ENCODE results near the gene FAT2. TPM values are rescaled to one million over a fixed set of nuclear protein-coding genes. Genes with fewer than 3 reads are reported as not detected.

FAT2 gene, protein sequence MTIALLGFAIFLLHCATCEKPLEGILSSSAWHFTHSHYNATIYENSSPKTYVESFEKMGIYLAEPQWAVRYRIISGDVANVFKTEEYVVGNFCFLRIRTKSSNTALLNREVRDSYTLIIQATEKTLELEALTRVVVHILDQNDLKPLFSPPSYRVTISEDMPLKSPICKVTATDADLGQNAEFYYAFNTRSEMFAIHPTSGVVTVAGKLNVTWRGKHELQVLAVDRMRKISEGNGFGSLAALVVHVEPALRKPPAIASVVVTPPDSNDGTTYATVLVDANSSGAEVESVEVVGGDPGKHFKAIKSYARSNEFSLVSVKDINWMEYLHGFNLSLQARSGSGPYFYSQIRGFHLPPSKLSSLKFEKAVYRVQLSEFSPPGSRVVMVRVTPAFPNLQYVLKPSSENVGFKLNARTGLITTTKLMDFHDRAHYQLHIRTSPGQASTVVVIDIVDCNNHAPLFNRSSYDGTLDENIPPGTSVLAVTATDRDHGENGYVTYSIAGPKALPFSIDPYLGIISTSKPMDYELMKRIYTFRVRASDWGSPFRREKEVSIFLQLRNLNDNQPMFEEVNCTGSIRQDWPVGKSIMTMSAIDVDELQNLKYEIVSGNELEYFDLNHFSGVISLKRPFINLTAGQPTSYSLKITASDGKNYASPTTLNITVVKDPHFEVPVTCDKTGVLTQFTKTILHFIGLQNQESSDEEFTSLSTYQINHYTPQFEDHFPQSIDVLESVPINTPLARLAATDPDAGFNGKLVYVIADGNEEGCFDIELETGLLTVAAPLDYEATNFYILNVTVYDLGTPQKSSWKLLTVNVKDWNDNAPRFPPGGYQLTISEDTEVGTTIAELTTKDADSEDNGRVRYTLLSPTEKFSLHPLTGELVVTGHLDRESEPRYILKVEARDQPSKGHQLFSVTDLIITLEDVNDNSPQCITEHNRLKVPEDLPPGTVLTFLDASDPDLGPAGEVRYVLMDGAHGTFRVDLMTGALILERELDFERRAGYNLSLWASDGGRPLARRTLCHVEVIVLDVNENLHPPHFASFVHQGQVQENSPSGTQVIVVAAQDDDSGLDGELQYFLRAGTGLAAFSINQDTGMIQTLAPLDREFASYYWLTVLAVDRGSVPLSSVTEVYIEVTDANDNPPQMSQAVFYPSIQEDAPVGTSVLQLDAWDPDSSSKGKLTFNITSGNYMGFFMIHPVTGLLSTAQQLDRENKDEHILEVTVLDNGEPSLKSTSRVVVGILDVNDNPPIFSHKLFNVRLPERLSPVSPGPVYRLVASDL (N-terminal part only)
- not detected for total RNA-seq
- long read RNA-seq, donor 1, result 0 reads
- long read RNA-seq, donor 2, result 0 reads

DNA sequence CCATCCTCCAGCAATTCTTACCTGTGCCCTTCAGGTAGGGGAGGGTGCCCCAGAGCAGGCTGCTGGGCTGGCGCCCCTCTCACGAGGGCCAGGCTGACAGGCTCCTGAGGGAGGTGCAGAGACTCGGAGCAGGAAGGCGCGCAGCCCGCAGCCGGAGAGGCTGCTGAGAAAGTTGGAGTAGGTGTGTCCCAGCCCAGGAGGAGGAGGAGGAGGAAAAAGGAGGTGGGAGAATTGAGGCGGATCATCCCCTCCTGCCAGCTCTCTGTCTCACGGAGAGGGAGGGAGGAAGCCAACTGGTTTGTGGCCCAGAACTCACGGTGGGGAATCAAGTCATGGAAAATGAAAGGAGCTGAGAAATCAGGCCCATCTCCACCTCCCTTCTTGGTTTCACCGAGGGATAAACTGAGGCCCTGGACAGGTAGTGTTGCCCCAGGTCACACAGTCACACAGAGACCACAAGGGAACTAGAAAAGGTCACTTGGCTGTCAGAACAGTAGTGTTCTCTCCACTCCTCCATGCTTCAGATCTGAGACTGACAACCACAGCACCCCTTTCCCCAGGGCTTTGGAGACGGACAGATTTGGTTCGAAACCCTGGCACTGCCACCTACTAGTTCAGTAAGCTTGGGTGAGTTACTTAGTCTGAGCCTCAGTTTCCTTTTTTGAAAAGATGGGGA lies at the start of gene FAT2:
Gene FAT2, minus strand, starts transcription at position 188 of the 676 bp plus-strand sequence. CDS start 22,400 bp downstream, outside the sequence.
- intact Hi-C loops (cut with DNase I), result no loop called here

DNA sequence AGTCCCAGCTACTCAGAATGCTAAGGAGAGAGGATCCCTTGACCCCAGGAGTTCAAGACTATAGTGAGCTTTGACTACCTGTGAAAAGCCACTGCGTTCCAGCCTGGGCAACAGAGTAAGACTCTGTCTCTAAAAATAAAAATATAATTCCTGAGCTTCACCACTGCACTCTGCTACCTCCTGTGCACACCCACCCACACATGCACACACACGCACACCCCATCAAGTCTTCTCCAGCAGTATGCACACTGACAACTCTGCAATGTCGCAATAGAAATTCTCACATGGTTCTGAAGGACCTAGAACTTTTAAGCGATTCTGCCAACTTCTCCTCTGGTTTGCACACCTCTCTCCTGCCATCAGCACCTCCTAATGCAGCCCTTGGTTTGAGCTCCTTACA lies 47.5 kb upstream of the FAT2 start:
- intact Hi-C loops (cut with DNase I), result no loop called here
- DNase-seq (ENCODE audit: low spot score), result no peak

More for the DNA sequence above, at the start of gene FAT2:
- peak; percentile 8 for DNase-seq (ENCODE audit: low spot score)

DNA sequence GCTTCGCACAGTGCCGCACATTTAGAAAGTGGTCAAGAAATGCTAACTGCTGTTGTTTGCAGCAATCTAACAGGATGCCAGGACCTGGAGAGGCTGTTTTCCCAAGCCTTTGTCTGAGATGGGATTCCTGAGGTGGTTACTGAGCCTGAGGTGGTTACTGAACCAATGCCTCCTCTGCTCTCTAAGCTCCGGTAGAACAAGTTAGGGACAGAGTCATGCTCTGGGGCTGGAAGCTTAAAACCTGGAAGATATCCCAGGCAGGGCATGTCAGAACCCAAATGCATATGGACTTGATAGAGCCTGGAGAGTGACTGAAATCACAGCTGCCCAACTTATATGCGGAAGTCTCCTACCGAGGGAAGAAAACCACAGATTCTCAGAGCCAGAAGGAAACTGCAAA lies 46.5 kb upstream of the FAT2 start:
- DNase-seq (ENCODE audit: low spot score), result peak; percentile 16
- intact Hi-C loops (cut with DNase I), result no loop called here

DNA sequence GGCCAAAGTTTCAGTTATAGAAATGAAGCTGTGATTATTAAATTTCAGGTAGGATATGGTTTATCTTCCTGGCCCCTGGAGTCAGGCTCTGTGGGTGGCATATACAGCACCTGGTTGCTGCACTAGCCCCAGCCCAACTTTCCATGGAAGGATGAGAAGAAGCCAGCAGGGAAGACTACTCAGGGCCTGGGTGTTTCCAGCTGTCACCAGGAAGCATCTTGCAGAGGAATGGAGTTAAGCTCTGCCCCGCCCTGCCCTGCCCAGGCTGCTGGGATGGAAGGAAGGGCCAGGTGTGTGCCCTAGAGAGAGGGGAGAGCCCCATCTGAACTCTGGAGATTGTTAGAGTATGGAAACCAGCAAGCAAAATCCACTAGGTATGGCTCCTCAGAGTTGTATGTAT lies 42.8 kb upstream of the FAT2 start:
- intact Hi-C loops (cut with DNase I), result no loop called here
- DNase-seq (ENCODE audit: low spot score), result no peak

DNA sequence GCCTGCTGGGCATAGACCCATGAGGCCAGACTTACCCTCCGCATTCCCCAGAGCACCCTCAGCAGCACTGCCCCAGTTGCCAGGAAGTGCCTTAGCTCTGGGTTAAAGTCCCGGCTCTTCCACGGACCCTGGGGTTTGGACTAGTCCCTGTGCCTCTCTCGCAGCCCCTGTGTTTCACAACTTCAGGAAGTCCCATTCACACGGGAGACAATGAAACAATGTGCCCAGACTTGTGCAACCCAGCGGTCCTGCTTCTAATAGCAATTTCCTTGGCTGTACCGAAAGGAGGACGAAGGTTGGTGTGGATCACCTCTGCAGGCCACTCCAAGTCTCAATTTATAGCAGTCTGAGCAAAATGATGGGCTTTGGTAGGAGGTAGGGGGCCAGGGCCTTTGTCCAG lies 41.8 kb upstream of the FAT2 start:
- no peak for DNase-seq (ENCODE audit: low spot score)
- intact Hi-C loops (cut with DNase I), result no loop called here

DNA sequence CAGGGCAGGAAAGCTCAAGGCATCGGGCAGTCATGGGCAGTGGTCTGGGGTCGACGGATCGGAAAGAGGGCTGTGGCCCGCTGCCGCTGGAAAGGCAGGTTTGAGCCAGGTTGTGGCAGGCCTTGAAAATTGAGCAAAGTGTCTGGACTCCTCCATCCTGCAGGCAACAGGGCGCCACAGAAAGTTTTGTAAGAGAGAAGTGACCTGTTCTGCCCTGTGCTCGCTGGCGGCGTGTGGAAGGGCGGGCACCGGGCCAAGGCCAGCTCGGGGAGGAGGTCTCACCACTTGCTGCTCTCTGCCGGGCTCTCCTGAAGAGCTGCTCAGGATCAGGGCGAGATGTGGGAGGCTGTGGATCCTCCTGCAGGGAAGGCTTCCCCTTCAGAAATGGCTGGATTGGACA lies 41.4 kb upstream of the FAT2 start:
- no peak for DNase-seq (ENCODE audit: low spot score)
- intact Hi-C loops (cut with DNase I), result no loop called here

DNA sequence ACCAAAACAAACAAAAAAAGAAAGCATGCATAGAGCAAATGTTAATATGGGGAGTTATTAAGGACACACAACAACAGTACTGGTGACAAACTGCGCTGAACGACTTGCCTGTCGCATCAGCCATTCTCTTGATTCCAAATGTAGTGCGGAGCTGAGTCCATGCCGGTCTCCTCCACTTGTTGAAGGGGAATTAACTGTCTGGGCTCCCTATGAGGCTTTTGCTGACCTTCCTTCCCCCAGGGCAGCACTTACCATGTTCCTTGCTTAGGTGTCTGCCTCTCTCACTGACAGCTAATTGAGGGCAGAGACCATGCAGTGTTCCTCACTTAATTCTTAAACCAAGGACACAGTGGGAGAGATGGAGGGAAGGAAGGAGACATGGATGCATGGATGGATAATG lies 40.8 kb upstream of the FAT2 start:
- DNase-seq (ENCODE audit: low spot score), result no peak

DNA sequence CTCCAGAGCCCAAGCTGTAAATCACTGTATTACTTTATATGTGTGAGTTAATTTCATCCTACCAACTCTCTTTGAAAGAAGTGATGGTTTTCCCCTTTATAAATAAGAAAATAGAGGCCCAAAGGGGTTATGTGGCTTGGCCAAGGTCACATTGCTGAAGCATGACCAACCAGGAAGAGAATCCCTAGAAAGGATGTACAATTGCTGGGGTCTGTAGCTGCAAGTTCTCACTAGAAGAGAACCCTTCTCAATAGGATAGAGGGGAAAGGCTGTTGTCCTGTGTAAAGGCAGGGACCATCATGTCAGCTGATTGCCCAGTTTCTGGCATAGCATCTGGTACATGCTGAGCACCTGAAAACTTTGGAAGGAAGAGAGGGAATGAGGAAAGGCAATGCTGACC lies 39.0 kb upstream of the FAT2 start:
- intact Hi-C loops (cut with DNase I), result no loop called here
- no peak for DNase-seq (ENCODE audit: low spot score)

More for the DNA sequence above, 40.8 kb upstream of the FAT2 start:
- intact Hi-C loops (cut with DNase I), result no loop called here

DNA sequence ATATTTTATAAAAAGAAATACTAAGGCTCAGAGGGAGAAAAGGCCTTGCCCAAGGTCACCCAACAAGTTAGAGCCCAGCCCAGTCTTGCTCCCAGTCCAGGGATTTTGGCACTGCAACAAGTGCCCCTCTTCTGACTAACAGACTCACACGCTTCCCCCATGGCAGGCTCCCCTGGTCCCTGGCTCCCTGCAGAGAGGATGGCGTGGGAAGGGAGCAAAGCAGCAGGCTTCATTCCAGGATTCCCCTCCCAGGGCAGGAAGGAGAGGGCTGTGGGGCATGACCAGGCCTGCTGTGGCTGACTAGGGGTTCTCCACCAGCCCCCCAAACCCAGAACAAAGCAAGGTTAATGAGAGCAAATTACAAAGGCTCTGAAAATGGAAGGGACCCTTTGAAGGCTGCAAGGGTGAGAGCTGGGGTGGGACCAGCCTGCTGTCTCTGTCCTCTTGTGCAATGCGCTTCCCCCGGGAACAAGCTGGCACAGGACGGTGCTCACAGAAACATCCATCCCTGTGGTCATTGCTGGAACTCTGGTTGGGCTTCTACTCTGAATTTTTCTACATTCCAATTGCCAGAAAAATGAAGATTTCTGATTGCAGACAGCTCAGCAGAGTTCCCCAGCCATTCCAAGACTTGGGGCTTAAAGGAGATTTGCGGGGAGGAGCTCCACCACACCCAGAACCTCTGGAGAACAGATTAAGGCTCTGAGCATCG lies 37.1 kb upstream of the FAT2 start:
- DNase-seq (ENCODE audit: low spot score), result peak; percentile 92

DNA sequence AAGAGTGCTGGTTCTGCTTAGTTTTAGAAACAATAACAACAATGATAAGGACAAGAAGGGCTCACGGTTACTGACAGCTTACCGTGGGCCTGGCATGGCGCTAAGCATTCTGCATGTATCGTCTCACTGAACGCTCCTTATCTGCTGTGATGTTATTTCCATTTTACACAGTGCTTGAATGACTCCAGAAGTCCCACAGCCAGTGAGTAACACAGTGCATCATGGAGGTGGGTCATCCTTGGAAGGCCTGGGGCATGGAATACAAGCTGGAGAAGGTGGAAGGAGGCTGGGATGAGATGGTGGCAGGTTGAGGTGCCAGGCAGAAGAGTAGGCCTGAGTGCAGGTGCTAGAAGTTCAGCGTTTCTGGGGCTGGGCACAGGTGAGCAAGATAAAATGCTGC lies 36.5 kb upstream of the FAT2 start:
- intact Hi-C loops (cut with DNase I), result no loop called here
- DNase-seq (ENCODE audit: low spot score), result no peak

More for the DNA sequence above, 37.1 kb upstream of the FAT2 start:
- intact Hi-C loops (cut with DNase I), result no loop called here

DNA sequence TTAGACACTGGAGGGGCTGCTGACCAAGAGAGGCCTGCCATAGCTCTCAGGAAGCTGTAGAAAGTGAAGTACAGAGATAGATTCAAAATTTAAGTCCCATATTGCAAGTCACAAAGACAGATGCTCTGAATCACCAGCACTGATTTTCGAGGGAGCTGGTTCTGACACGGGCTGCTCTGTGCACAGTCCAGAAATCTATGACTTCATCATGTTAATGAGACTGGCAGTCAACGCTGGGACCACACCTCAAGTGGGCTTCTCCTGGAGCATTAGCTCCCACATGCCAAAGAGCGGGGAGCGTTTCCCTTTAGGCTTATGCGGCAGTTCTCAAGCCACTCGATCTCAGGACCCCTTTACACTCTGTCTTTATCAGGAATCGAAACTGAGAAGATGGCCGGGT lies 34.2 kb upstream of the FAT2 start:
- no peak for DNase-seq (ENCODE audit: low spot score)
- intact Hi-C loops (cut with DNase I), result no loop called here

DNA sequence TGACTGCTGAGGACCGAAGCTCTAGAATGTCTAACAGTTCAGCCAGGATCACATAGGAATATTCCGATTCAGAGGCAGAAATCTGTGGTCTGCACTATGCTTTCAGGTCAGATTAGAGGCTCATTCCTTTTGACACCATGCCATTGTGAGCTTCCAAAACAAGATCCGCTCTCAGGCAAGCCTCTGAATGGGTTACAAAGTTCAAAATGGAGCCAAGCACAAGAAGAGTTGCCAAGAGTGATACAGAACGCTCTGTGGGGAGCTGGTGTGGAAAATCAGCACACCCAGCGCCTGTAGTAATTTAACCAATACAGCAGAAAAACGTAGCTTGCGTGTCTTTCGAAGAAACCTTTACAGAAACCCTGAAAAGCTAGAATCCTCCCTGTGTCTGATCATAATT lies 33.3 kb upstream of the FAT2 start:
- no peak for DNase-seq (ENCODE audit: low spot score)
- intact Hi-C loops (cut with DNase I), result no loop called here

DNA sequence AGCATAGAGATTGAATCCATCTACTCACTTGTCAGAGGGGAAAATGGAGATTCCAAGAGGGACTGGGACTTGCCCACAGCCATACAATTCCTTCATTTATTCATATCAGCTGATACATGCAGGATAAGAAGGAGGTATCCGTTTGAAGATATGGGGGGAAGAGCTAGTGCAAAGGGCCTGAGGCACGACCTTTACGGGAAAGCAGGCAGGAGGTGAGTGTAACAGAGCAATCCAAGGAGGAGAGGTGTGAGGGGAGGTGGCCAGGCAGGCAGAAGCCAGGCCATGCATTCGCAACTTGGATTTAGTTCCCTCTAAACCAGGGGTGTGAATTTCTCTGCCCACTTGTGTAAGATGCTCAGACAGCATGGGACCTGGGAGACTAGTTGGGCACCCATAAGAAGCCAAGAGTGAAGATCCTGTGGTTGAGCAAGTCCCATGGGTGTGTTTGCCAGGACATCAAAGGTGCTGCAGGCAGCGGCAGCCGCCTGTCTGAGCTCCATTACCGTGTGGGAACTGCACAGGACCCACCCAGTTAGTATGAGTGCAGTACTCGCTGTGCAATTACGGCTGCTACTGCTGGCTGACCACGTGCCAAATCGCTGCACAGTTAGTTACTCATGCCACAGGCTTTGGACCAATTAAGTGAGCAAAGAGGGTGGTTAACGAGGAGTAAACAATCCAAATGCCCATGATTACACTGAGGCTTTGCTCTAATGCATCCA lies 31.4 kb upstream of the FAT2 start:
- intact Hi-C loops (cut with DNase I), result no loop called here
- no peak for DNase-seq (ENCODE audit: low spot score)

DNA sequence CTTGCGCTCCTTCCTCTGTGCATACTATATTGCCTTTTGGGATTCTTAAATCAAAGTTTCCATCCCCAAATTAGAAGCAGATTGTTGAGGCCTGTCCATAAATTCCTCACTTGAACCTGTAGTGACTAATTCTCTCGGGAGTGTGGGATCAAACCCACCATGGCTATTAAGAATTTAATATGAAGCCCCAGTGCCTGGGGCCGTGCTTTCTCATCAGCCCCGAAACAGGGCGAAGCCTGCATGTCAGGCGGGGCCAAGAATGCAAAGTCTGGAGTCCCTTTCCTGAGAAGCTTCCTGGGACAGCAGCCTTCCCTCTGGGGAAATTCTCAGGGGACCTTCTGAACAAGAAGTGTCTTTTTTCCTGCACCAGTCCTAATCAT lies 29.3 kb upstream of the FAT2 start:
- no peak for DNase-seq (ENCODE audit: low spot score)
- intact Hi-C loops (cut with DNase I), result loop anchor here in 1 of 2 donors (1.0 kb wide), 1 partner anchor 189 kb away; no protein-coding TSS in a partner anchor

DNA sequence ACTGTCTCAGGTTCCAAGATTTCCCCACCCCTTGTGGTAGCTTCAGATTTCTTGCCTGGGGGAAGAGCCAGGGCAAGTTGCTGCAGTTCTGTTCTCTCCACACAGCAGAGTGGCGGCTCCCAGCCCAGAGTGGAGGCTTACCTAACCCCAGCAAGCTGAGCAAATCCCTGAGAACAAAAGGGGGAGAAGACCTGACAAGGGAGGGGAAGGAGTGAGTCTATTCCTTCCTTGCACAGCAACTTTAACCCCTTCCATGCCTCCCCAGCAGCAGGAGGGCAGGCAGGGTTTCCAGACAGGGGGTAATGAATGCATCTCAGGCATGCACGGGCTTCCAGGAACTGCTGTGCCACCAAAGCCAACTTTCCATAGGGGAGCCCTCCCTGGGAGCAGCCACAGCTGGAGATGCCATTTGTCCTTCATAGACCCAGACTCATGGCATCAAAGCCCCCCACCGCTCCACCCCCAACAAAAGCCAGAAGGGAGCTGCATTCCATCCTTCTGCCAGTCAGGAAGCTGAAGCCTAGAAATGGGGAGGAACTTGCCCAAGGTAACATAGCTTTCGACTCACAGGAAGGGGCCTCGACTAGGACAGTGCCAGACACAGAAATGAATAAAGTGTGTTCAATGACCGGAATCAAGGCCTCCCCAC lies 28.8 kb upstream of the FAT2 start:
- DNase-seq (ENCODE audit: low spot score), result no peak
- intact Hi-C loops (cut with DNase I), result loop anchor here in 1 of 2 donors (1.0 kb wide), 1 partner anchor 189 kb away; no protein-coding TSS in a partner anchor

DNA sequence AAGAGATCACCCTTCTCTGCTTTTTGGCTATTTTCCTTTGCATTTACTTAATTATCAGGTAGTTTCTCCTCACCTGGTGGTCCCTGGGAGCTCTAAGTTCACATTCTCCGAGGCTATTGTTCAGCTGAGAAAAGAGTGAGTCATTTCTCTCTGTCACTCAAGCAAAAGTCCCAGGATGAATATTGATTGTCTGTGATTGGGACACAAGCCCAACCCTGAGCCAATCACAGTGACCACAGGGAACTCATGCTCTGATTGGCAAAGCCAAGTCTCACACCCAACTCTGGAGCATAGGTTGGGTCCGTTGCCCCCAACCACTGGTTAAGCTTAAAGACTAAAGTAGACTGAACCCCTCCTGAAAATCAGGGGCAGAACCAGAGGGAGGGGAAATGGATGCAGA lies 27.8 kb upstream of the FAT2 start:
- no peak for DNase-seq (ENCODE audit: low spot score)
- intact Hi-C loops (cut with DNase I), result no loop called here
